CD4-positive, alpha-beta T cell treated with Interleukin-6 at 100 ng/mL for 8 hours (primary cell): Measurements from ENCODE around the gene CASP10.
"Not testable (repeated sequence)": the region's sequence is repeated elsewhere in the genome, so short reads cannot be mapped to it uniquely, and the experiment has no call there.

Source experiments
- DNase-seq: peaks from one replicate; pipeline ENCODE4 v3.0.0-alpha.2; 2020; ENCODE audit warnings: mixed read lengths, low spot score

CASP10 gene, protein sequence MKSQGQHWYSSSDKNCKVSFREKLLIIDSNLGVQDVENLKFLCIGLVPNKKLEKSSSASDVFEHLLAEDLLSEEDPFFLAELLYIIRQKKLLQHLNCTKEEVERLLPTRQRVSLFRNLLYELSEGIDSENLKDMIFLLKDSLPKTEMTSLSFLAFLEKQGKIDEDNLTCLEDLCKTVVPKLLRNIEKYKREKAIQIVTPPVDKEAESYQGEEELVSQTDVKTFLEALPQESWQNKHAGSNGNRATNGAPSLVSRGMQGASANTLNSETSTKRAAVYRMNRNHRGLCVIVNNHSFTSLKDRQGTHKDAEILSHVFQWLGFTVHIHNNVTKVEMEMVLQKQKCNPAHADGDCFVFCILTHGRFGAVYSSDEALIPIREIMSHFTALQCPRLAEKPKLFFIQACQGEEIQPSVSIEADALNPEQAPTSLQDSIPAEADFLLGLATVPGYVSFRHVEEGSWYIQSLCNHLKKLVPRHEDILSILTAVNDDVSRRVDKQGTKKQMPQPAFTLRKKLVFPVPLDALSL

DNA sequence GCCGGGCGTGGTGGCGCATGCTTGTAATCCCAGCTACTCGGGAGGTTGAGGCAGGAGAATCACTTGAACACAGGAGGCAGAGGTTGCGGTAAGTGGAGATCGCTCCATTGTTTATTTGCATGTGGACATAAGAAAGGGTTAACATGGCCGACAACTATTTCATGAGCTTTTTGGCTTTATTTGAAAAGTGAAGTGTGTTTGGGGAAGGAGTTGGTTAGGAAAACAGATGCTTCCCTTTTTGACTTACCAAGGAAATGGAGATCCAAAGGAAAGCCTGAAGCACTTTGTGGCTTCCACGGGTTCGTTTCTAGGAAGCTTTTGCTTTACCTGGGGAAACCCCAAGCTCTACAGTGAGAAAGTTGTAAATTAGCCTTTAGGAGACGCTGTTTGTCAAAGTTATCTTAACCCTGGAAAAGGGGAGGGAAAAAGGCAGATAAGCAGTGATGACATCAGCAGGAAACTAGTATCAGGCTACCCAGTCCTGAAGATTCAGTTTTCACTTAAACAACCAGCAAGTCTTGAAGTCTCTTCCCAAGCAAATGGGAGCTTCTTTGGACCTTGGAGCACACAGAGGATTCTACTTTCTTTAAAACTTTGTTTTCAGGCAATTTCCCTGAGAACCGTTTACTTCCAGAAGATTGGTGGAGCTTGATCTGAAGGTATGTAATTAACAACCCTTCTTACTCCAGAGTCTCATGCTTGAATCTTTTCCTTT, at the start of gene CASP10:
CASP10 (plus strand) TSS at position 492 of the 715 bp plus-strand sequence. CDS start 2,637 bp downstream, outside the sequence.
- DNase-seq = peak; percentile 73

DNA sequence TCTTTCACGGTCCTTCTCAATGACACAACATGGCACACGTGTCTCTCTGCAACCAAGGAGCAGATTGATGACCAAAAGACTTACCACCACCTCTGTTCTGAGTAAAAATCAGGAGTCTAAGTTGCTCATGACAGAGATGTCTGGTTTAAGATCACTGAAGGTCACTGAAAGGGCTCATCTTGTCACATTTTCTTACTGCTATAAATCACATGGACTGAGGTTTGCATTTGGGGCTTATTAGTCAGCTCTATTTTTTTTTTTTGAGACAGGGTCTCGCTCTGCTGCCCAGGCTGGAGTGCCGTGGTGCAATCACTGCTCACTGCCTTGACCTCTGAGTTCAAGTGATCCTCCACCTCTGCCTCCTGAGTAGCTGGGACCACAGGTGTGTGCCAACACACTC, 47.6 kb upstream of the CASP10 start:
- DNase-seq = no peak

DNA sequence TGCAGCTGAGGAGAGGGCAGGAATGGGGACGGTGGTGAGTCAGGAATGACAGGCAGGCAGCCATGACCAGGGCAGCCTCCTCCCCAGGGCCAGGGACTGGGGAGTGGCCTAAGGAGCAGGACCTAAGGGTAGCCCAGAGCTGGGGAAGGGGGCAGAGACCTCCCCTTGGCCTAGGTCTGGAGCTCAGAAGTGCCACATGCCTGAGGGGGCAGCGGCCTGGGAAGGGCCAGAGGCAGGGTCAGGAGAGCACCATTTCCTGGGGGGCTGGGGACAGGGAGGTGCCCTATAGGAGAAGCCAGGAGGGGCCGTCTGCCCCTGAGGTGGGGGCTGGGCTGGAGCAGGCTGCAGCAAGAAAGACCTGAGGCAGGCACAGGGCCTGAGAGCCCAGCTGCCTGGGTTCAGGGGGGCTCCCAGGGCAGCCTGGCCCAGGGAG, 46.0 kb upstream of the CASP10 start:
- no peak for DNase-seq

DNA sequence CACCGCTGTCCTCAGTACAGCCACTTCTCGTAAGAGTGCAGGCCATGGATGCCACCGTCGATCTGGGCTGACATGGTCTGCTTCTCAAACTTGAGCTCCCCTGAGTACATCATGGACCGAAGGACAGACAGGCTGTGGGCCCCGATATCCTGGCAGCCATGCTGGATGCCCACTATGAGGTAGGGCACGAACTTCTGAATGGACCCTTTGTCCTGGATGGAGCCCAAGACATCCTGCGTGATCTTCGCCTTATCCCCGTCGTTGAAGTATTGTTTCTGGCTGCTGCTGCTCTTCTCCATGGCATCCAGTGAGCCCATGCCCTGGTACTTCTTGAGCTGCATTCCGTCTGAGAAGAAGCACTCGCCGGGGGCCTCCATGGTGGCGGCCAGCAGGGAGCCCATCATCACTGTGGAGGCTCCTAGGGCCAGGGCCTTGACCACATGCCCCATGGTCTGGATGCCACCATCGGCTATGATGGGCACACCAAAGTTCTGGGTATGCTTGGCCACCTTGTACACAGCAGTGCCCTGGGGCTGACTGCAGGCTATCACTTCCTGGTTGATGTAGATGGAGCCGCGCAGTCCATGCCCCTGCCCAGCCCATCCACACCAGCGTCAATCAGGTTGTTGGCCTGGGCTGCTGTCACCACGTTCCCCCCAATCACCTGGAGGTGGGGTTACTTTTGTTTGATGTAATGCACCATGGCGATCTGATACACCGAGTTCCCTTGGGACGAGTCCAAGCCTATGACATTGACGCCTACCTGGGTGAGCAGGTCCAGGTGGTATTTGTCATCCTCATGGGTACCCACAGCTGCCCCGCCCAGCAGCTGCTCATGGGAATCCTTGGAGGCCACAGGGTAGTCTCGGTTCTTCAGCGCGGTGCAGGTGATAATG, 45.2 kb upstream of the CASP10 start:
- DNase-seq = no peak

DNA sequence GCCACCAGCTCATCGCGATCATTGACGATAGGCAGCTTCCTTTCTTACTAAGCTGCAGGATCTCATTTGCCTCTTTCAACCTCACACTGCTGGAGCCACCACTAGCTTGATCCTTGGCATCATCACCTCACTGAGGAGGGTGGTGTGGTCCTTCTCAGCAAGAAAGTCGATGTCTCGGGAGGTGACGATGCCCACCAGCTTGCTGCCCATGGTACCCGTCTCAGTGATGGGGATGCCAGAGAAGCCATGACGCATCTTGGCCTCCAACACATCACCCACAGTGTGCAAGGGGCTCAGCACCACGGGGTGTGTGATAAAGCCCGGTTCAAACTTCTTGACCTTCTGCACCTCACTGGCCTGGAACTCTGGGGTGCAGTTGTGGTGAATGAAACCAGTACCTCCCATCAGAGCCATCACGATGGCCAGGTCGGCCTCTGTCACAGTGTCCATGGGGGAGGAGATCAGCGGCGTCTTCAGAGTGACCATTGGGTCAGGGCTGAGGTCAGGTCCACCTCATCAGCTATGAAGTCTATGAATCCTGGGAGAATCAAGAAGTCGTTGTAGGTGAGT, 44.5 kb upstream of the CASP10 start:
- DNase-seq = no peak

DNA sequence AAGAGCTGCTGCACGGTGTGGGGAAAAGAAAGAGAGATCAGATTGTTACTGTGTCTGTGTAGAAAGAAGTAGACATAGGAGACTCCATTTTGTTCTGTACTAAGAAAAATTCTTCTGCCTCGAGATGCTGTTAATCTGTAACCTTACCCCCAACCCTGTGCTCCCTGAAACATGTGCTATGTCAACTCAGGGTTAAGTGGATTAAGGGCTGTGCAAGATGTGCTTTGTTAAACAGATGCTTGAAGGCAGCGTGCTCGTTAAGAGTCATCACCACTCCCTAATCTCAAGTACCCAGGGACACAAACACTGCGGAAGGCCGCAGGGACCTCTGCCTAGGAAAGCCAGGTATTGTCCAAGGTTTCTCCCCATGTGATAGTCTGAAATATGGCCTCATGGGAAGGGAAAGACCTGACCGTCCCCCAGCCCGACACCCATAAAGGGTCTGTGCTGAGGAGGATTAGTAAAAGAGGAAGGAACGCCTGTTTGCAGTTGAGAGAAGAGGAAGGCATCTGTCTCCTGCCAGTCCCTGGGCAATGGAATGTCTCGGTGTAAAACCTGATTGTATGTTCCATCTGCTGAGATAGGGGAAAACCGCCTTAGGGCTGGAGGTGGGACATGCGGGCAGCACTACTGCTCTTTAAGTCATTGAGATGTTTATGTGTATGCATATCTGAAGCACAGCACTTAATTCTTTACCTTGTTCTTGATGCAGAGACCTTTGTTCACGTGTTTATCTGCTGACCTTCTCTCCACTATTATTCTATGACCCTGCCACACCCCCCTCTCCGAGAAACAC, 43.8 kb upstream of the CASP10 start:
- DNase-seq = not testable (repeated sequence)

DNA sequence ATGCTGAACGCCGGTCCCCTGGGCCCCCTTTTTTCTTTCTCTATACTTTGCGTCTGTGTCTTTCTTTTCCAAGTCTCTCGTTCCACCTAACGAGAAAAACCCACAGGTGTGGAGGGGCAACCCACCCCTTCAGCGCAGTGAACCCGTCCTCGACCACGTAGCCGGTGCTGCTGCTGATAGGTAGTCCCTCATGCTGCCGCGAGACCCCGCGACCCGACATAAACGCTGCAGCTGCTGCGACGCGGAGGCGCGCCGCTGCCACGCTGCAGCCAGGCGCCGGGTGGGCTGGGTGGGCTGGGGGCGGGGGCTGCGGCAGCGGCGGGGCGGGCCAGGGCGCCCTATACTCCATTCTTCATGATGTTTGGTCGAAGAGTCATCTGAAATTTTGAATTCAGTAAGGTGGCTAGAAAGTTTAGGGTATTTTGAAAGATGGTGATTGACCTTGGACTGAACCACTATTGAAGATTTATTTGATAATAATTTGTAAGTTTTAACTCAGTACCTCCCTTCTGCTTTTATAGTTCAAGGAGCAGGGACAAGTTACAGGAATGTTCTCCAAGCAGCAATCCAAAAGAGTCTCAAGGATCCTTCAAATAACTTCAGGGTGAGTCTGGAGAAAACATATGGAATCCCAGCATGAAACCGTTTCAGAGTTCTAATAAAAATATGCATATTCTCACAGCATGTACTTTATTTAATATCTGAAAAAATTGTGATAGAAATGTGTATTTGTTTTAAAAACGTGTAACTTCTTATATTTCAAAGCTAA, 42.9 kb upstream of the CASP10 start:
- no peak for DNase-seq

DNA sequence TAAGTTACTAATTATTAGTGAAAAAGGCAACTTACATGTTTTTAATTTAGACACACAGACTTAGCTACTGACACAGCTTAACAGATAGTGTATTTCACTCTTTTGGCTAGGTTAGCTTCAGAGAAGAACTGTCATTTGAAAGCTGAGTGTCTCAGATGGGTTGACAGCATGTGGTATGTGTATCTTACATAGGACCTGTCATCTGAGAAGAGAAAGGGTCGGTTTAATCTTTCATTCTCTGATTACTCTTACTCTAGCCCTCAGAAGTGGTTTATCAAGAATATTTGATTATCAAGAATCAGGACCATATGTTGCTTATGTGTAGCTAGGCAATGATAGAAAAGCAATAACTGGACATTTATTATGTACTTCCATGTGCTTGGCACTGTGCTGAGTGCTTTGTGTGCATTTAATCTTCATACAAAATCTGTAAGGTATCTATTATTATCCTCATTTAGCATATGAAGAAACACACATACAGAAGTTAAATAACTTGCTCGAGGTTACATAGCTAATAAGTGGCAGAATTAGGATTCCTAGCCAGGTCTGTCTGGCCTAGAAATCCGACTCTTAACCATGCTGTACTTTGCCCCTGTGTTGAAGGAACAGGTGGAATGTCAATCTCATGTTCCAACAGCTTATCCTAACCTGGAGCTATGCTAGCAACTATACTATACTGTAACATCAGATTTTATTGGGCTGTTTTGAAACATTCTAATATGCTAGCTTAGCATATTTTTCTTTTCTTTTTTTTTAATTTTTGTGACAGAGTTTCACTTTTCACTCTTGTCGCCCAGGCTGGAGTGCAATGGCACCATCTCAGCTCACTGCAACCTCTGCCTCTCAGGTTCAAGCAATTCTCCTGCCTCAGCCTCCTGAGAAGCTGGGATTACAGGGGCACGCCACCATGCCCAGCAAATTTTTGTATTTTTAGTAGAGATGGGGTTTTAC, 38.6 kb upstream of the CASP10 start:
- DNase-seq = no peak

DNA sequence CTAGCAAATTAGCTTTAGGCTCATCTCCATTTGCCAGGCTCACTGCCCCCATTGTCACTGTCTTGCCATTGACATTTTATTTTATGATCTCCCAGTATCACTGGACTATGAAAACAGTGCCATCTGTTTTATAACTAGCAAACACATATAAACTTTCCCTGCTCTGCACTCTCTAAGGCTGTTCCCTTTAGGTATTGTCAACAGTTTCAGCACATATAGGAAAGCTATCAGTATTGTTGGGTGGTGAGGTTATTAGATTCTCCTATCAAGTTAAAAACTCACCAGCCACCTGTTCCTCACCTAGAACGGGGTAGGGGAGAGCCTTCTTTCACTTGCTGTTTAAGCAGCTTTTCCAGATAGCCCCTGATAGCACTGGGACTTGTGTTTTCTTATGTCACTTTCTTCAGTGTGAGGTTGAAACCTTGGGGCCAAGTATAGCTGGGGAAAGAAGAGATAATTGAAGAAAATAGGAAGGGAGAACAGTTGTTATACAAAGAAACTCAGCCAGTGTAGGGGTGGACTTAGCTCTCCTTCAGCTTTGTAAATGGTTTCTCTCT, 34.4 kb upstream of the CASP10 start:
- DNase-seq = no peak

DNA sequence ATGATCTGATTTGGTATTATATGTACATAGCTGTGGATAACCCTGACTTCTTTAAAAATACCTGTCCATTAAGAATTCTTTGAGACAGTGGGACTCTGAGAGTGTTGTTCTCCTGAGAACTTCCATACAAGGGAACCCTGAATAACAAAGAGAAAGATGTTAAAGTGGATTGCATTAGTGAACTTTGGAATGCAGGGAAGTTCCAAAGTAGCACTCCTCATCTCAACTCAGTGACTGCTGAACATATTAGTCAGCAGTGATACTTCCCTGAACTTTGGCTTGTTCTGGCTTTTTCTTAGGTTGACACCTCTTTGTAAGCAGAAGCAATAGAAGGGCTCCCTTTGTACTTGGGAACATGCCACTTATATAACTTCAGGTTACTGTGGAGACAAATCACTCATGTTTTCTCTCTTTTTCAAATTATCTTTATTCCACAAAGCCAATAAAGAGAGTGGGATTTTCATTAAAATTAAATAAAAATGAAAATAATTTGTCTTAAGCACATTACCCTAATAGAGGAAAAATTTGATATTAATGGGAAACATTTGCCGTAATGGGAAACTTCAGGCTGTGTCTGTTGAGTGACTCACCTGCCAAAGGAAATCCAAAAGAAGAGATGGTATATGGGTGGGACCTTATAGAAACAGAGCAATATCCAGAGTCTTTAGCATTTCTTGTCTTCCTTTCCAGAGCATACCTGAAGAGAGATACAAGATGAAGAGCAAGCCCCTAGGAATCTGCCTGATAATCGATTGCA, 33.7 kb upstream of the CASP10 start:
- no peak for DNase-seq

DNA sequence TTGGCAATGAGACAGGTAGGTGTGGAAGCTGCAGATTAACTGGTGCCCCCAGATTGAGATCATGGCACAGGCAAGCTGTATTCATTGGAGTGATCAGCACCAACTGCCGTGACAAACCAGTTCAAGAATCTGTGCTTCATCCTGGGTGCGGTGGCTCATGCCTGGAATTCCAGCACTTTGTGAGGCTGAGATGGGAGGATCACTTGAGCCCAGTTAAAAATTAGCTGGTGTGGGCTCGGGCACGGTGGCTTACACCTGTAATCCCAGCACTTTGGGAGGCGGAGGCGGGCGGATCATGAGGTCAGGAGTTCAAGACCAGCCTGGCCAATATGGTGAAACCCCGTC, 33.1 kb upstream of the CASP10 start:
- not testable (repeated sequence) for DNase-seq

DNA sequence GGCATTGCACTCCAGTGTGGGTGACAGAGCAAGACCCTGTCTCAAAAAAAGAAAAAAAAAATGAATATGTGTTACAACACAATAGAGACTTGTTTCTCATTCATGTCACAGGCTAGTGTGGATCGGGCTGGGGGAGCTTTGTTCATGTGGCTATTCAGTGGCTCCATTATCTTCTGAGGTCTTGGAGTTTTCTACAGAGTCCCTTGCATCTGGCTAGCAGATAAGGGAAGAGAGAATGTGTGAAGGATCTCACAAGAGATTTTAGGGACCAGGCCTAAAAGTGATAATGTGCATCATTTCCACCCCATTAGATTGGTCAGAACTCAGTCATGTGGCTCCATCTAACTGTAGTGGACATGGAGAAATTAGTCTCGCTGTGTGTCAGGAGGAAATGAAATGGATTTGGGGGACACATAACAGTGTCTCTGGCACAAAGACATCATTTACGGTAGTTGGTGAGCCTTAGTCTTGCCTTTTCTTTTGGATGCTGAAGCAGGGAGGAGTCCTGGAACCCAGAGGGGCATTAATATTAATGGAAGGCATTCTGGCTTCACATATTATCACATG, 32.4 kb upstream of the CASP10 start:
- DNase-seq = no peak

DNA sequence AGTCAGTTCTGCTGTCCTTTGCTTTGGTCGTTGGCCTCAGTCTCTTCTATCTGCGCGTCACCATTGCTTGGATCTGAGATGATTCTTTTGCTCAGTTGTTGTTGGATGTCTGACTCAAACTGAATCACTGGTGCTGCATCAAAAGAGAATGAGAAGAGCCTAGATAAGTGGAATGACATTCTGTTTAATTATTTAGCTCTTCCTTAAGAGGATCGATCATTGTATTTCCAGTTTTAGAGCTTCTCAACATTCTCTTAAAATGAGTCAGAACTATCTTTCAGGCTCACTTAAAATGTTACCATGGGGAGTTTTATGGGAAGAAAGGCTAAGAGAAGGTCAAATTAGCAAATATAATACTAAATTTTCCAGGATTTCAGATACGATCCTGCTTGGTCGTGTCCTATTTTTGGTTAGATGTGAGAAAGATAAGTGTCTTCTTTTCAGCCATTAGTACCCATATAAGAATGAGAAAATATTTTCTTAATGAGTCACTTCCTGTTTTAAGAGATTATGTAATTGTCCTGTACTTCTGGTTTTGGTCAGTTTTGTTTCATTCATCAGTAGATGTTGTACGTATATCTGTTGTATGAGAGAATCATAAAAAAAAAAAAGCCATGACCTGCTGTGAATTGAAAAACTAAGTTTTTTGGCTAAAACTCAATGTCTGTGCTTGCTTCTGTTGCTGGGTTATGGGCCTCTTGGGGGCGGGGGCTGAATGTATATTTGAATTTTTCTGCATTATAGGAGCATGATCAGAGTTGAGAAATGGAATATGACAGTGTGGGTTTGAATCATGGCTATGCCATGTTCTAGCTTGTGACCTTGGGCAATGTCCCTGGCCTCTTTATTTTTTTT, 31.6 kb upstream of the CASP10 start:
- no peak for DNase-seq

DNA sequence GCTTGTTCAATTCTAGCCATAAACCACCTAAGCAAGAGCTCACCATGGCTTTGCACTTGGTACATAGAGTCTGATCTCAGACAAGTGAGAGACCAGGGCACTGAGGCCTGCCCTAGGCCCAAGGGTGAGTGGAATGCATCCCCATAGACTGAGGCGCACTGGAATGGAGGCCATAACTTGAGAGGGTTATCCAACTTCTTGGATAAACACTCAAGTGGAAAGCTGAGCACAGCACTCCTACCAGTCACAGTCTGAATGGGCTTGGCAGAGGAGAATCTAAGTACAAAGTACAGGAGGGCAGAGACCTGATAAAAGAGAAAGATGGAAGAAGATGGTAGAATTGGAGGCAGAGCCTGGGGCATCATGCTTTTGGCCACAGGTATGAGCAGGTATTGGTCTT, 30.4 kb upstream of the CASP10 start:
- no peak for DNase-seq

DNA sequence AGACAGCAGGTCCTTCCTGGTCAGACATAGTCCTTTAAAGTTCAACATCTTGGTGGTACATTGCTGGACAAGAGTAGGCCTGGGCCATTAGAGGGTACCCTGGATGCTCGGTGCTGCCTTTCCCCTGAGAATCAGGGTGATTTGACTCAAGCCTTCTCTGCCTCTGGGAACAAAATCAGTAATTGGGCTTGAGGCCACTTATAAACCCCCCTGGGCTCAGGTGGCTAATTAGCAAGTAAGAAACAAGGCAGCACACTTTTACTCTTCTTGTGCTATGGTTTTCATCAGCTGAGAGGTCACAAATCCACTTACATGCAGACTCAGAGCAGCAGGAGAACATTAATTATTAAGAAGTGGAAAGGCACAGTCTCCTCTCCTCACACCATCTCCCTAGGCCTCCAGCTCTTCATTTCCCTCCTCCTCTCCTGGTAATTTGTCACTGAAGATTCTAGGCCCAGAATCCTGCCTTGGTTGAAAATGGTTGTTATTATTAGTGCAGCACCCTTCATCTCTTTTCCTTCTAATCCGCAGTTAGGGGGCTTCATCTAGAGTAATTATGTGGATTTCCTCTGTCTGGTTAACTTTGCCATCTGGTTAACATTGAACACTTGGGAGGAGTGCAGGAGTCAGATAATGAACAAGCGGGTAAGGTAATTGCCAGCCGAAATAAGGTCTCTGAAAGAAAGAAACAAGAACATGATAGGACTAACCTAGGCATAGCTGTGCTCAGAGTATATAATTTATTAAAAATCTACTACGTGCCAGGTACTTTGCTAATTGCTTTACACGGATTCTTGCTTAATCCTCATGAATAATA, 29.7 kb upstream of the CASP10 start:
- no peak for DNase-seq
